ENCODE measurements around the gene CCN6. TPM values are rescaled to one million over a fixed set of nuclear protein-coding genes. Genes with fewer than 3 reads are reported as not detected.

The CCN6 gene
- total RNA-seq (2014; rRNA removed; shearing (Covaris generic)): not detected in 2 replicates

DNA sequence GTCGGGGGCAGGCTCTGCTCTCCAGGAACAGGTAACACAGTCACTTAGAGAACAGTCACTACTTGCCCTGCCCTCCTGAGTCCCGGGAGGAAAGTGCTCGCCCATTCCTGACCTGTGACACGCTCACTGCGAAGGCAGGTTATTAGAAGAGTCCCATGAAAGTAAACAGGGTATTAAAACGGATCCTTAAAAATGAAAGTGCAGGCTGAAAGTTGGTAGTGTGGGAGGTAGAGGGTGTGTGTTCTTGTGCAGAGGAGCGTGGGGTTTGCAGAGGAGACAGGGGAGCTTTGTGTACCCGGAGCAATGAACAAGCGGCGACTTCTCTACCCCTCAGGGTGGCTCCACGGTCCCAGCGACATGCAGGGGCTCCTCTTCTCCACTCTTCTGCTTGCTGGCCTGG, at the start of gene CCN6:
Gene CCN6, plus strand, starts transcription at position 104 of the 400 bp plus-strand sequence. Its CDS starts 254 bp downstream, at position 358.
- no peak for DNase-seq (ENCODE audit: low spot score)

DNA sequence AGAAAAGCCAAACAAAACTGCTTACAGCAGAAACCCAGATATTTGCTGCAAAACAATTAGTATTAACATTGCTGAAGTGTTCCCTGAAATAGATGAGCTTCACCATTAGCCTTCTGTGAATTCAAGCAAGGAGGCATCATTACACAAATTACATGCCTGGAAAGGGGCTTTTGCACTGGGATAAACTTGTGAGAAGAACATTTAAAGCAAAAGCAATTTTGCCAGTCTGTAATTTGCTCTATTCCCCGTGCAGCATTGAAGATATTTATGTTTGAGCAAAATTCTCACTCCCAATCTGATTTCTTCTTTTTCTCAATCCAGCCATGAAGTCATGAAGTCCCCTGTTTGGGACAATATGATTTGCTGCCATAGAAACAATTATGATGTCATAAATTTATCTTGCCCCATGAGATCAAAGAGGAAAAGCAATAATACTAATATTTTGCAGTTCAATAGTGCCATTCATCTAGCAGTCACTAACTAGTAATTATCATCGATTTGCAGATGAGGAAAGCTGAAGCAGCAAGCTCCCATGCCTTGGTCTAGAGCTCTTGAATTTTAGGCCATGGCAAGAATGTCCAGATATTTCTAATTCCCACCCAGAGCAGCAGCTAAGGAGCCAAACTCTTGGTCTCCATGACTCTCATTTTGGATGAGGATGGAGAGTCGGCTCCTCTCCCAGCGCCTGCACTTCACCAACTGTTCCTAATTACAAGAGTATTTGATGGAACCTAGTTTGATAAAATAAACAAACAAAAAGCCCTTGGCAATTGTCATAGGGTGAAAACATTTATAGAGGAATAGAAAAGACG, 49.5 kb upstream of the CCN6 start:
- no peak for DNase-seq (ENCODE audit: low spot score)

DNA sequence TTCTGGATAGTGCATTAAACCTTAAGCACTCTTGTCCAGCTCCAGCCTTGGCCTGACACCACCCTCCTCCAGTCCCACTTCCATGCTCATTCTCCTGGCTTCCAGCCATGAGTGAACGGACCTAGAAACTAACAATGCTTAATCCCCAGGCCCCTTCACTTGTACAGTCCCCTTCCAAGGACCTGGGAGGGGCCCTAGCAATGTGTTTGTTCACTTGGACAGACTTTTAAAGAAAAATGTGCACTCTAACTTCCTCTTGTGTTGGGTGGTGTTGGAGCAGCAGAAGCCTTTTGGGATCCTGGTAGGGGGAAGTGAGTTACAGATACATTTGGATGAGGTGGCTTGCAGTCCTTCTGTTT, 48.9 kb upstream of the CCN6 start:
- no peak for DNase-seq (ENCODE audit: low spot score)

DNA sequence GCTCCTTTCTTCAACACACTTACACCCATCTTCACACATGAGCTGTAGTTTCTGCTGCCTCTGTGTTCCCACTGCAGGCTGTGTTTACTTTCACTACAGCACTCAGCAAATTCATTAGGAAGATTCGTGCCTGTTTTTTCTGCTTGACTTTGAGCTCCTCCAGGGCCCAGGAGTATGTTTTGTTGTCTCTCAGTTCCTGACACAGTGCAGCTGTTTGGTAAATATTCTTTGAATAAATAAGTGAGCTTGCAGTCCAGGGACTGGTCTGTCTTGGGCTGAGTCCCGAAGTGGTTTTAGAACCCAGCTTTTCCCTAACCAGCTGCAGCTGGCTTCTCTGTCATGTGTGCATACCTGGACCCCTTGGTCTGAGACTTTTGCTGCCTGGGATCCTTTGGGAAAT, 46.6 kb upstream of the CCN6 start:
- DNase-seq (ENCODE audit: low spot score): no peak

DNA sequence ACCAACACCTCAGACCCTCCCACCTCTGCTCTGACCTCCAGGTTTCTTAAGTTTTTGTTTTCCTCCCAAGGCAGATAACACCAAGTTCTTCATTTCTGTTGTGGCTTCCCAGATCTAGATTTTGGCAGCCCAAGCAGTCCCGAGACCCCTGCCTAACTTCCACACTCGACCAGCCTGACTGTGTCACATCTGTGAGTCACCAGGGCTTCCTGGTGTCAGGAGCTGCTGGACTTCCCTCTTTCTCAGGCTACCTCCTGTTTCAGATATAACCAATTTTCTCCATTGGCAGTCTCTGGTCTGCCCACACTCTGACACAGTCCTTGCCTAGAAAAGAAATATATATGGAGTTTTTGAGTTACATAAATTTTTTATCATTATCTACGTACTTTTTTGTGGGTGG, 46.1 kb upstream of the CCN6 start:
- DNase-seq (ENCODE audit: low spot score): no peak

DNA sequence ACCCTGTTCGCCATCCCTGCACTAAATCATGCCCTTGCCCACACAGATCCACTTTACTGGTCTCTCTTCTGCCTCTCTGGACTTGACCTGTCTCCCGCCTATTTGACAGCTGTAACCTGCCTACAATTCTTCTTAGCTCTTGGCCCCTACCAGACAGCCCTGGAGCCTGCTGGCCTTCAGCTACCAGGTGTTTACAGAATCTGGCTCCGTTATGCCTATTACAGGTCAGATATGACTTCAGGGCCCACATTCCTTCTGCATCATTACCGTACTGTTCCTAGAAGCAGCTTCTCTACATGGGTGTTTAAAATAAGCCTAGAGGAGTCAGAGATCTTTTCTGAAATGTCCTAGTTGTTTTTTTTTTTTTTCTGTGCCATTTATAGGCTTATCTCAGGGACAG, 45.4 kb upstream of the CCN6 start:
- no peak for DNase-seq (ENCODE audit: low spot score)

DNA sequence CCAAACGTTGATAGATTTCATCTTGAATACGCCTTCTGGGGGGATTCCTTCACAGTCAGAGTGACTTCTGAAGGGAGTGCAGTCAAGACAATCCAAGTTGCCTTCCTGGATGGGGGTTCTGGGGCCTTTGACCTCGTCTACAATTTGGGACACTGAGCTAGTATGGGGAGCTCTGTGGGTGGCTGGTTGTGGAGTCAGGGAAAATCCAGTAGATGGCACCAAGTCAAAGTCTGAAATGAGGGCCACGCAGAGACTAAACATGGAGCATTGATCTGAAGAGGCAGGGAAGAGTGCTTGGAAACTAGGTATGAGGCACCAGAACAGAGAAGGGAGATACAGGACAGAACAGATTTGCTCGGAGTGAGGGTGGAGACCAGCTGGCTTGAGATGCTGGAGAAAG, 43.6 kb upstream of the CCN6 start:
- DNase-seq (ENCODE audit: low spot score): no peak

DNA sequence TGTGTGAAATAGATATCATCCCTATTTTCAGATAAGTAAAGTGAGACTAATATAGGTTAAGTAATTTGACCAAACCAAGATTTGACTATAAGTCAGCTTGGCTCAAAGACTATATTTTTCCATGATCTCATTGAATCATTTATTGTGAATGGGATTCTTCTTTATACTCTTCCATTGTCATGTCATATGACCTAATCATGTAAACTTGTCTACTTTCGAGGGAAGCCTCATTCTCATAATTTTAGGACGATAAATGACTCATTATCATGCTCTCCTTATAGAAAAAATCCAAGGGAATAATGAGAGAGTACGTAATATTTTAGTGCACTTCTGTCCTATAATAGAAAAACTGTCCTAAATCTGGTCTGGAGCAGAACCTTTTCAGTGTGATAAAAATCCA, 40.9 kb upstream of the CCN6 start:
- no peak for DNase-seq (ENCODE audit: low spot score)

DNA sequence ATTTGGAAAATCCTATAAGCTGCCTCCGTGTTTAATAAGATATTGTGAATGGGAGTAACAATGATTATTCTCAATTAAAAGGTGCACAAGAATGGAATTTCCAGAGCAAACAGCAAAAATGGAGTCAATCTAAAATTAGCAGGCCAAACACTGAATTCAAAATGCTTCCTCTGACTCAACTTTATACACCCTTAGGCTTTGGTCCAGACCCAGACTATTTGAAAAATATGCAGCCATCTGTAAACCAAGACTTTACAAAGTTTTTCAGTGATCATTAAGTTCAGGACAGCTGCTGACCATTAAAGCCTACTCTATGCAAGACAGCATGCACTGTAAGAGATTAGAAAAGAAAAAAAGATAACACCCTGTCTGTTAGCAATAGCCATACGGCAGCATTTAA, 39.4 kb upstream of the CCN6 start:
- no peak for DNase-seq (ENCODE audit: low spot score)

DNA sequence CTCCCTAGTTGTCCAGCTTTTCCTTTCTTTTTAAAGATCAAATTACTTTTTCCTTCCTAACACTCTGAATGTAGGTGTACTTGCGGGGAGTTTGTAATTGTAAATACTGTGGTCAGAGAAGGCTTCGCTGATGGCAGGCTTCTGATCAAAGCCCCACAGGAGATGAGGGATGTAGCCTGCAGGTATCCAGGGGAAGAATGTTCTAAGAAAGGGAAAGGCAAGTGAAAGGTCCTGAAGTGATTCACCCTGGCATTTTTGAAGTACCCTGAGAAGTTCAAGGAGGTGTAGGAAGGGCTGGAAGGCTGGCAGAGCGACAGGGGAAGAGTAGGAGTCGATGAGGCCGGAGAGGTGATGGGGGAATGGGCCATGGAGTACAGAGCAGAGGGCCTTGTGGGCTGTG, 38.2 kb upstream of the CCN6 start:
- DNase-seq (ENCODE audit: low spot score): no peak

DNA sequence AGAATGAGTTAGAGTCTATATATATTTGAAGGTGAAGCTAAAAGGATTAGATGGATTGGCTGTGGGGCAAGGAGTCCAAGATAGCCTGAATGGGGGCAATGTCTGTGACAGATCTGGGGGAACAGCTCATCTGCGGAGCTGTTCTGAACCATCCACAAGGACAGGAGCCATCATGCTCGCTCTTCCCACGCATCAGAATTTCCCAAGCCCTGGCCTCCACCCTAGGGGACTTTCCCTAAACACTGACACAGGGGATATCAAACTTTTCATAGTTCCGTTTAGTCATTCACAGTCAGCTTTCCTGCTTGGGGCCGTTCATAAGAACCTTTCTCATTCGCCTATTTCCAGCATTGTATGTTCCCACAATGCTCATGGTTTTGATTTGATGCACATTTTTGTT, 37.6 kb upstream of the CCN6 start:
- no peak for DNase-seq (ENCODE audit: low spot score)

DNA sequence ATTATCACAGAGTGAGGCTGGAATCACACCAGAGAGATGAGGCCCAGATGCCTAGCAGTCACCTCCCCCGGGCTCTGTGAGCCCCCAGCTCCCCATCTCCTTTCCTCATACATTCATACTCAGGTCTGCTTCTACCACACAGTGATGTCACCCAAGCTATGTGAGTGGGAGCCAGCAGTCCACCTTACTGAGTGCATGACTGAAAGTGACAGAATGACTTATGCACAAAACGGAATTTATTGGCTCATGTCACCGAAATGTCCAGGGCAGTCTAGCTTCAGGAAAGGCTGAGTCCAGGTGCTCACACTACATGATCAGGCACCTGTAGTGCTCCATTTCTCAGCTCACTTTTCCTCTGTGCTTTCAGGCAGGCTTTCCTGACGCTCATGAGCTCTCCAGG, 36.7 kb upstream of the CCN6 start:
- no peak for DNase-seq (ENCODE audit: low spot score)

DNA sequence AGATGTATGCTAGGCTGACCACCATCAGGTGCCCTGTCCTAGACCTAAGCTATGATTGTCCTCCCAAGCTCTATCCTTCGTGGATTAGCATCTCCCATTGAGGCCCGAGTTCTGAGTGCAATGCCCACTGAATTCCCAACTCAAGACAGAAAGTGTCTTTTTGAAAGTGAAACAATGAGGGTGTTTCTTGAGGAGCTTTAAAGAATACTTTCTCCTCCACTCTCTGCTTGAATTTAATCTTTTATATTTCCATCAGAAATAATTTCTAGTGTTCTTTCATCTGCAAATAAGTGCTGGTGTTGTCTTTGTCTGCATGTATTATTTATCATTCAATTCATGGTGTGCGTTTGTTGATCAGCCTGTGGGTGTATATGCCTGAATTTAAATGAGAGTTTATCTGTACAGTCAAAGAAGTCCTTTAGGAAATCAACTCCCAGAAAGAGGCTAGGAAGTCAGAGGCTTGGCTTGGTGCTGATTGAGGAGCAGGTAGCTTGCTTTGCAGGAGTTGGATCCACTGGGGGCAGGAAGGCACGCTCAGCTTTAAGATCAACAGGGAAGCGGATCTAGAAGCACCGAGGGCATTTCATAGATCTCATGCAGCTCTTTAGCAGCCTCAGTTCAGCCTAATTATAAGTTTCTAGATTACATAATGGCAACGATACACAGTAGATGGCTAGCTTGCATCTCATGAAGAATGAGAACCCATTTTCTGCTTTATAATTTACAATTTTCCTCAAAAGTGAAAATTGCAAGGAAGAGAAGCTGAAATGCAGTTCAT, 36.0 kb upstream of the CCN6 start:
- no peak for DNase-seq (ENCODE audit: low spot score)

DNA sequence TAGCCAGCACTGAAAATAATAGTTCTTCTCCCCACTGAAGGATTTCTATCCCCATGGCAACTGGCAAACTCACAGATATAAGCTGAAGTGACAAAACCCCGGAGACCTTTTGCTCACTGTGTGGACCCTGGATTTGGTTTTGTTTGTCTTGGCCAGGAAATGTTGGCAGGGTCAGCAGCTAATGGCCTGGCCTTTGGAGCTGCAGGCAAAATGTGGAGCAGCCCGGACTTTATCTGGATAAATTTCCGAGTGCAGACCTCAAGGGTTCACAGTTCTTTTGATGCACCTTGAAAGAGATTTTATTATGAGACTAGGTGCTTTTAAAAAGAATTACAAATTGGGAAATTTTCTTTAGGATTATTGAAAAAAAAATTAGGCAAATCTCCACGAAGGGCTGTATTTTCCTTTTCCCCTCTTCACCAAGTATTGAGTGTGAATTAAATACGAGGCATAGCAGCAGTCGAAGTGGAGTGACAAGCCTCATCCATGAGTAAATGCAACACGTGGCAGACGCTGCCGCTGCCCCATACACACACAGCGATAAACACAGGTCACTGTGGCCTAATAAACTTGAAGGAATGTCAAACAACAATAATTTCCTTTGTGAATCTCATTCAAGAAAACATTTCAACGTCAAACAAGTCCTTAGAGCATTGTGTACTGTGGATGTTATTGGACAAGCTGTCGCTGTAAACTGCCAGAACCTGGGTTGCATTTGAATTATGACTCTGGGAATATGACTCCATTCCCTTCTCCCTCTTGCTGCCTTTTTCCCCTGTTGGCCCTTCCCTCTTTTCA, 35.1 kb upstream of the CCN6 start:
- DNase-seq (ENCODE audit: low spot score): peak; percentile 25

DNA sequence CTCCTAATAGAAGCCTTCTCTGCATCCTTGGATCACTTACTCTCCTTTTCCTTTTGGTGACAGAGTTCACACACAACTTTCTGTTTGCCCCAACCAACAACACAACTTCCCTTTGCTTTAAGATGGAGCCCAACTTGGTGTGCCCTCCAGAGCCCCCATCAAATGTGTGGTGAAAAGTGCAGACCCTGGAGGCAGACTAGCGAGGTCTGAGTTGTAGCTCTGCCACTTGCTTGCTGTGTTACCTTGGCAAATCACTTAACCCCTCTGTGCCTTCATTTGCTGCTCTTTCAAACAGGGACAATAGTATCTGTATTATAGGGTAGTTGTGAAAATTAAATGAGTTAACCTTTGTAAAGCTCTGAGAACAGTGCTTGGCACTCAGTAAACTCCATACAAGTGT, 34.3 kb upstream of the CCN6 start:
- DNase-seq (ENCODE audit: low spot score): no peak

DNA sequence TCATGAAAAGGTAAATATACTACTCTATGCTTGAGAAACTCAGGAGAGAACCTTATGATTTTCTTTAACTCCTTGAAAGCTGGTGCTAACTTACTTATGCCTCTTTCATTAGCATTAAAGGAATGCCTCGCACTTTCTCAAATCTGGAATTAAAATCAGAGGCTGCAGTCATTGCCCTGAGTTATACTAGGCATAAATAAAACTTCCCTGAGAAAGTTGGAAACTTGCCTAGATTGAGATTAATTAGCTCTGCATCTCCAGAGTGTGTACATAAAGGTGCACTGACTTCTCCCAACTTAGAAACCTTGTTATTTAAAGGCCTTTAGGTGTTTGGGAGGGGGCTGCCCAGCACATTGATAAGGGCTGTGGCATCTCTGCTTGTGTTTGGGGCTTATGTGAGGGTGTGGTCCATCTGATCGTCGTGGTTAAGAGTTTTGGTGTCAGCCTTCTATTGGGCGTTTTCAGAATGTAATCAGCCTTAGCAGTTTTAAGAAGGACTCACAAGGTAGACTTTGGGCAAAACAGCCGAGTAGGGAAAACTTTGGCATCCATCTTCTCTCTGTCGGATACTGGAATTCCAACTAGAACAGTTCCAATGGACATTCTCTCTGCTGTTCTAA, 32.1 kb upstream of the CCN6 start:
- DNase-seq (ENCODE audit: low spot score): no peak

DNA sequence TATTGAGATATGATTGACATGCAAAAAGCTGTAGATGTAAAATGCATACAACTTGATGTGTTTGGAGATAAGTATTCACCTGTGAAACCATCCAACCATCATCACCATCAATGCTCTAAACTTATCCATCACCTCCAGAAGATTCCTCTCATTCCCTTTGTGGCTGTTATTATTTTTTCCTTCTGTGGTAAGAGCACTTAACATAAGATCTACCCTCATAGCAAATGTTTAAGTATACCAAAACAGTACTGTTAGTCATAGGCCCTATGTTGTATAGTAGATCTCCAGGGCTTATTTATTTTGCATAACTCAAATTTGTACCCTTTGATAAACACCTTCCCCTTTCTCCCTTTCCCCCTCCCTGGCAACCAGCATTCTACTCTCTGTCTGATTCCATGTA, 31.2 kb upstream of the CCN6 start:
- no peak for DNase-seq (ENCODE audit: low spot score)

DNA sequence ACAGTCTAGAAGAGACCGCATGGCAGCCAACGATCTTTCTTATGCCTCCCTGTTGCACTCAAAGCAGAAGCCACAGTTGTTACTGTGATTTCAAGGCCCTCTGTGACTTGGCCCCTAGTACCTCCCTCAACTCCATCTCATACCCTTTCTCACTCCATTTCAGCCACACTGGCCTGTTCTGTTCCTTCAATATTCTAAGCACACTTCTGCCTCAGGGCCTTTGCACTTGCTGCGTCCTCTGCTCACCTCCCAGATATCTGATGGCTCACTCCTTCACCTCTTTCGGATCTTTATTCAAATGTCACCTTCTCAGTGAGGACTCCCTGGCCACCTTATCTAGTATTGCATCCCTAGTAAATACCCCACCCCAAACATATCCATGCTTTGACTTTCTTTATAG, 29.4 kb upstream of the CCN6 start:
- no peak for DNase-seq (ENCODE audit: low spot score)

DNA sequence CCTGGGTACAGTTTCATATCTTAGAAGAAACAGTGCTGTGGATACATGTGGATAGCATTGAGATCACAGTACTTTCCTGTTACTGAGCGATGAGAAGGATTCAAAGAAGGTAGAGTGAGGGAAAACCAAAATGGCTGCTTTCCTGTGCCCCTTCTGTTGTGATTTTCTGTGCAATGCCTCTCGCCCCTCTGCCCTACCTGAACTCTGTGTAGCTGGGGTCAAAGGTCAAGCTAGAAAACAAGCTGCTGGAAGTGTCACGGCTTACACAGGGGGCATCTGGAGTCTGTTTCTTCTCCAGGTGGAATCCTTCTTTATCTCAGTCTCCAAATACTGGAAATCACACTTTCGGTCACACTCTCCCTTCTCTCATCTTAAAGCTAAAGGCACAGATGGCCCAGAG, 27.0 kb upstream of the CCN6 start:
- no peak for DNase-seq (ENCODE audit: low spot score)

DNA sequence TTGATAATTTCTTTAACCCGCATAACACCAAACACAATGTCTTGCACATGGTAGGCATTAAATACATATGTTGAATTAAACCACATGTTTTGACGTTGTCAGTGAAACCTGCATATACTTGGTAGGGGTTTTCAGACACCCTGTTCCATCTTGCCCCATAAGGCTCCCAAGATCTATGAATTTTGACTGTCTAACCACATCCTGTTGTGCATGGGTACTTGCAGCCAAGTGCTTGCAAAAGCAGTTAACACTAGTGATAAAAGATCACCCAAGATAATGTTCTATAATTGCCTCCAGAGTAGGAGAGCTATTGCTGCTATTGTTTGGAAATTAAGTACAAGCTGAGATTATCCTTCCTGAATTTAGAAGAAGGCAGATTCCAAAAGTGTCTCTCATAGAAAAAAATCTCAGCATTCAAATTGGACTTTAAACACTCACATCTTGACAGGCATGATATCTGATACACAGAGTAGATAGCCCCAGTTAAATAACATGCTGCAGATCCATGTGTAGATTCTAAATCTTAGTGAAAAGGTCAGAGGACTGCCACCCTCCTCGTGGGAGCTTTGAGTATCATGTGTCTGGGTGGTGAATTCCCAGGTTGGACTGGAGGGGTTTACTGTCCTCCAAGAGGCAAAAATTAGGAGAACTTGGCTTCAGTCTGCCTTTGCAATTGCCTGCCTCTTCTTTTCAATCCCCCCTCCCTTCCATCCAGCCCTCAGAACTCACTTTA, 25.8 kb upstream of the CCN6 start:
- no peak for DNase-seq (ENCODE audit: low spot score)

DNA sequence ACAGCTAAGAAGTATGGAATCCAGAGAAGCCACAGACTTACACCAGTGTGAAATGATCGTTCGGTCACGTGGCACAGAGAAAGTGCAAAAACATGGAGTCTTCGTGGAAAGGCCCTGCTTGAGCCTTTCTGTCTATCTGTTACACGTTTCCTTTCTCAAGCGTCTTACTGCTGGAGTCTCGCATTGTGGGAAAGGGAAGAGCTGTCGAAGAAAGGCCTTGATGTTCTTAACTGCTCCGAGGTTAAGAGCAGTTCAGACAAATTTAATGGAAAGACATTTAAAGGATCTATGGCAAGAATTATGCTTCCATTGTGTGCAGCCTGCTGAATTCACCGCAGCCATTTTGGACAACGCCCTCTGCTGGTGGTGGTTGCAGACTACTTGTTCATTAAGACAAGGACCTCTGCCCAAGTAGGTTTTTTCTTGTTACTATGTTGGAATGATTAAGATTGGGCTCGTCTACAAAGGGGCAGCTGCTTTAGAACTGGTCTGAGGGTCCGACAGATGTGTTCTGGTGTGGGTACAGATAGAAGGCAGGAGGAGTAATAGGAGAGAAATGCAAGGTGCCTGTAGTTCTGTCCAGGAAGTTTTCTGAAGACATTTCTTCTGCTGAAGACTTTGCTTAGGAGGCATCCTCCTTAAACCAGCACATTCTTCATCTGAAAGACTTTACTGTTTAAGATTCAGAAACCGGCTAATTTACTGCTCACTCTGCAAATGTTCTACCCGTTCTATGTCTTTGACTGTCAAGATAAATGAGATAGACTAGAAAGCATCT, 24.7 kb upstream of the CCN6 start:
- peak; percentile 46 for DNase-seq (ENCODE audit: low spot score)
